Testis (tissue), 2 donors: ENCODE data around the gene DPH3.

ENCODE experiments used
- POLR2A ChIP-seq: fragments of 450-650 bp; IDR thresholded peaks from one replicate; pipeline ENCODE4 v1.6.1; 2017; ENCODE audit warnings: antibody characterized with exemption, mild to moderate bottlenecking, moderate library complexity
- TF ChIP-seq, protein P1 (sequence below), 3 experiments: fragments of 450-650 bp in 2 of 3; fragments of 200-600 bp in 1 of 3; sonication (generic) in 1 of 3; IDR thresholded peaks; one replicate each; pipeline ENCODE4 v1.5.1; 2016 to 2019; ENCODE audit warnings: antibody characterized with exemption in 3 of 3, mild to moderate bottlenecking in 2 of 3, moderate library complexity in 1 of 3

DNA sequence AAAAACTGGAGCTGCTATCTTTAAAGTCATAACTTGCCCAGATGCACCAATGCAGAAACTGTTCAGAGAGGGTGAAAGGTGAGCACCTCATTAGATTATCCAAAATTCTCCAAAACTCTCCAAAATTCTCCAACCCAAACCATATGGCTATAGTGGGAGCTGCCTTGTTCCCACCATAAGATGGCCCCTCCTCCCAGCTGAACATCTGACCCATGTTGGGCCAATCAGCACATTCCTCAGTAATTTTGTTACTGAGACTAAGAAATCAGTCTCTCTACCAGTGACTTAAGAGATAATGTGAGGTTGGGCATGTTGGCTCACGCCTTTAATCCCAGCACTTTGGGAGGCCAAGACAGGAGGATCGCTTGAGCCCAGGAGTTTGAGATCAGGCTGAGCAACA, 32.8 kb downstream of the DPH3 start:
- TF ChIP-seq, protein P1, sequence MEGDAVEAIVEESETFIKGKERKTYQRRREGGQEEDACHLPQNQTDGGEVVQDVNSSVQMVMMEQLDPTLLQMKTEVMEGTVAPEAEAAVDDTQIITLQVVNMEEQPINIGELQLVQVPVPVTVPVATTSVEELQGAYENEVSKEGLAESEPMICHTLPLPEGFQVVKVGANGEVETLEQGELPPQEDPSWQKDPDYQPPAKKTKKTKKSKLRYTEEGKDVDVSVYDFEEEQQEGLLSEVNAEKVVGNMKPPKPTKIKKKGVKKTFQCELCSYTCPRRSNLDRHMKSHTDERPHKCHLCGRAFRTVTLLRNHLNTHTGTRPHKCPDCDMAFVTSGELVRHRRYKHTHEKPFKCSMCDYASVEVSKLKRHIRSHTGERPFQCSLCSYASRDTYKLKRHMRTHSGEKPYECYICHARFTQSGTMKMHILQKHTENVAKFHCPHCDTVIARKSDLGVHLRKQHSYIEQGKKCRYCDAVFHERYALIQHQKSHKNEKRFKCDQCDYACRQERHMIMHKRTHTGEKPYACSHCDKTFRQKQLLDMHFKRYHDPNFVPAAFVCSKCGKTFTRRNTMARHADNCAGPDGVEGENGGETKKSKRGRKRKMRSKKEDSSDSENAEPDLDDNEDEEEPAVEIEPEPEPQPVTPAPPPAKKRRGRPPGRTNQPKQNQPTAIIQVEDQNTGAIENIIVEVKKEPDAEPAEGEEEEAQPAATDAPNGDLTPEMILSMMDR (IDR thresholded peaks at IDR 0.05), result no peak
- no peak for TF ChIP-seq POLR2A
